GM21447 (cell line): ENCODE data around the gene ZSCAN2.

Experiments
- ATAC-seq: cut with Tn5 transposase; IDR thresholded peaks from one replicate; pipeline ENCODE4 v1.9.1; 2021; ENCODE audit not compliant: unreplicated experiment

Gene ZSCAN2

GRCh38 chr15:84668221-84668982 is 67.6 kb downstream of the ZSCAN2 start:
- no peak for ATAC-seq

- no peak for ATAC-seq
These were observed 68.9 kb downstream of the ZSCAN2 start for GRCh38 chr15:84669726-84670125.

DNA sequence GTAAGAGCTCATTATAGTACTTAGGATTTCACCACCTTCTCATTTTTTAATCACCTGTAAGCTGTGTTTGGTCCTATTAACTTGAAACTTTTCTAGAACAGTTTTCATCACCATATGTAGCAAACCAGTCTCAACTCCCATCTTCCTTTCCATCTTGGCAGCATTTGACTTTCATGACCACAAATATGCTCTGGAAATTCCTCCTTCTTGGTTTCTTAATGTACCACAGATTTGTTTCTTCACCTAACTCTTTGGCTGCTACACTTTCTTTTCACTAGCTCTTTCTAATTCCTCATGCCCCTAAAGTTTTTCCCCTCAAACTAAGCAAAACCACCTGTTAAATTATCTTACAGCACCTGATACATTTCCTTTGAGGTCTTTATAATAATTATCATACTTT is 70.4 kb downstream of the ZSCAN2 start:
- no peak for ATAC-seq
